GM12874 (cell line): ENCODE results near the gene CCNE1.

Source experiments
- TF ChIP-seq, protein P1 (sequence below): IDR thresholded peaks from 2 replicates; pipeline ENCODE4 v1.5.1; 2011; ENCODE audit warnings: low read depth, mild to moderate bottlenecking, control low read depth, low read length, moderate library complexity; ENCODE audit not compliant: insufficient read depth

CCNE1 gene

GRCh38 chr19:29866011-29866410, 54.2 kb downstream of the CCNE1 start:
- TF ChIP-seq, protein P1, sequence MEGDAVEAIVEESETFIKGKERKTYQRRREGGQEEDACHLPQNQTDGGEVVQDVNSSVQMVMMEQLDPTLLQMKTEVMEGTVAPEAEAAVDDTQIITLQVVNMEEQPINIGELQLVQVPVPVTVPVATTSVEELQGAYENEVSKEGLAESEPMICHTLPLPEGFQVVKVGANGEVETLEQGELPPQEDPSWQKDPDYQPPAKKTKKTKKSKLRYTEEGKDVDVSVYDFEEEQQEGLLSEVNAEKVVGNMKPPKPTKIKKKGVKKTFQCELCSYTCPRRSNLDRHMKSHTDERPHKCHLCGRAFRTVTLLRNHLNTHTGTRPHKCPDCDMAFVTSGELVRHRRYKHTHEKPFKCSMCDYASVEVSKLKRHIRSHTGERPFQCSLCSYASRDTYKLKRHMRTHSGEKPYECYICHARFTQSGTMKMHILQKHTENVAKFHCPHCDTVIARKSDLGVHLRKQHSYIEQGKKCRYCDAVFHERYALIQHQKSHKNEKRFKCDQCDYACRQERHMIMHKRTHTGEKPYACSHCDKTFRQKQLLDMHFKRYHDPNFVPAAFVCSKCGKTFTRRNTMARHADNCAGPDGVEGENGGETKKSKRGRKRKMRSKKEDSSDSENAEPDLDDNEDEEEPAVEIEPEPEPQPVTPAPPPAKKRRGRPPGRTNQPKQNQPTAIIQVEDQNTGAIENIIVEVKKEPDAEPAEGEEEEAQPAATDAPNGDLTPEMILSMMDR, result no peak

GRCh38 chr19:29867984-29868383, 56.2 kb downstream of the CCNE1 start:
- TF ChIP-seq, protein P1, result no peak

DNA sequence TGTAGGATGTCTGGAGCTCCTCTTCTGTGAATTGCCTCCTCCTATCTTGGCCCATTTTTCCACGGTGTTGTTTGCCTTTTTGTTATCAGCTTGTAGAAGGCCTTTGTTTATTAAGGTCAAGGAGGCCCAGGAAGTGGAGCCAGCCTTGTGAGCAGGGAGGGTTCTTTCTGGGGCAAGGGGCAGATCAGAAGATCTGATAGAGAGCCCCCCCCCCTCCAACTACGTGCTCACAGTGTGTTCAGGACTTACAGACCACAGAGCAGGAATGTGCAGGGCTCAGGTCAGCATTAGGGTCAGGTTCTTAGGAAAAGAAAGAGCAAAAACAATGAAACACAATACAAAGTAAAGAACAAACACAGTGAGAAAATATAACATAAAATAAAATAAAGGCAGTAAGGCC, 59.4 kb downstream of the CCNE1 start:
- TF ChIP-seq, protein P1, result no peak

DNA sequence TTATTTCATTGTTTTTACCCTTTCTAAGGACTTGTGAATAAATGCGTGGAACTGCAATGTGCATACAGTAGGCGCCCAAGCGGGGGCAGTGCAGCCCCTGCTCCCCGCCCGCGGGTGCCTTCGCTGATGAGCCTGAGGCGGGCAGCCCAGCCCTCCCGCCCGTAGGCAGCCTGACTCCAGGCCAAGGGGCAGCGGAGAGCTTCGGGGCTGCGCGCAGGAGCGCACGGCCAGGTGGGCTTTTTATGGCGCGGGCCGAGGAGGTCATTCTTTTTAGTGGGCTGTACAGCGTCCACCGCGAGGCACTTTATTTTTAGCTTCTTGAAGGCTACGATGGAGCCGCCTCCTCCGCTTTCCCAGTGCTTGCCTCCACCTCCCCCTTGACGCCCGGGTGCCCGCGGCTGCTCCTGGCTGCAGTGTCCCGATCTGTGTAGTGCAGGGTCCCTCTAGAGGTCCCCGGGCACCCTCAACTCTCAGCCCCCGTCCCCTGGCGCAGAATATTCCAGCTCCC, 60.5 kb downstream of the CCNE1 start:
- TF ChIP-seq, protein P1, result peak; percentile 23; the same call in 1 of the 2 replicates

DNA sequence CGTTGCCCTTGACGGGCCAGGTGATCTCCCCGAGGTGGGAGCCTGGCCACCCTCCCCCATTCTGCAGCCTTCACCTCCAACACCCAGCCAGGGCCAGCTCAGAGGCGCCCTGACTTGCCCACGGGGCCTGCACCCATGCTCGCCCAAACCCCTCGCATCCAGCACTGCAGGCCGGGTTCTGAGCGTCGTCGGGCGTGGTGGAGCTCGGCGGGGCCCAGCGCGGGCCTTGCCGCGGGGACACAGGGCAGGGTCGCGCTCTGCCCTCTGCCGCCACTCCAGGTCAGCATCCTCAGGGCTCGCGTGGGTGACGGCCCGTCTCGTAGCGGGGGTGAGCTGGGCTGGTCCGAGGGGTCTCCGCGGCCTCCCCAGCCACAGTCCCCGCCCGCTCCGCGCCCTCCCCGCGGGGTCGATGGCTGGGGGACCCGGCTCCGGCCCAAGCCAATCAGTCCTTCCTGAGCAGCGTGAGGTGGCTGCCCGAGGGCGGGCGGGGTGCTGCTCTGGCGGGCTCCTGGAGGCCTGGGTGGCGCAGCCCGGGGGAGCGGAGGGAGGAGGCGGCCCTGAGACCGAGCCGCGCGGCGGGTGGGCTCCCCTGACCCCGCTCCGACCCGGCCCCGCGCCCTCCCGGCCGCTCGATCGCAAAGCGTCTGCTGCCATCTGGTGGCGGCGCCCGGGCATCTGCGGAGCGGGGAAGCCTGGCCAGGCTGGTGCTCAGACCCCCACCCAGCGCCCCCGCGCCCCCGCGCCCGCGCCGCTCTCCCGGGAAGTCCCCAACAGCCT, 61.4 kb downstream of the CCNE1 start:
- TF ChIP-seq, protein P1, result peak; percentile 81
